Measurements from ENCODE around the gene CLCN5. TPM values are rescaled to one million over a fixed set of nuclear protein-coding genes. Genes with fewer than 3 reads are reported as not detected.

CLCN5 gene
- total and polyA plus RNA-seq, 2 experiments from 2014 or later: 3.7 to 13.6 TPM

DNA sequence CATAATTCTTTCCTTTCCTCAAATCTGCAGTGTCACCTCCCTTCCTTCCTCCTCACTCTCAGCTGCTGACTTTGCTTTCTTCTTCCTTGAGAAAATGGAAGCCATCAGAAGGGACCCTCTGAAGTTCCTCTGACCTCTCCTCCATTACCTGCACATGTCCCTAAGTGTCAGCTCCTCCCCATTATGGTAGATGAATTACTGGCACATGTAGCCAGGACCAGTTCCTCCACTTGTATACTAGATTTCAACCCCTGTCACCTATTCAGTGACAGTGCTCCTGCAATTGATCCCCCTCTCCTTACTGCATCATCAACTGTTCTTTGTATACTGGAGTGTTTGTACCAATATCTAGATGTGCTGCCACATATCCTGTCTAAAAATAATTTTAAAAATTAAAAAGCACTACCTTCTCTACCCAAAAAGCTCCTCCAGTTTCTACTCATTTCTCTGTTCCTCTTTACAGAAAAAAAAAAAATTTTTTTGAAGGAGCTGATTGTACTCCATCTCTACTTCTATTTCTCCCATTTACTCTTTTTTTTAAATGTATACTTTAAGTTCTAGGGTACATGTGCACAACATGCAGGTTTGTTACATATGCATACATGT is 78.6 kb downstream of the CLCN5 start (continued):
- TF ChIP-seq, protein P1, sequence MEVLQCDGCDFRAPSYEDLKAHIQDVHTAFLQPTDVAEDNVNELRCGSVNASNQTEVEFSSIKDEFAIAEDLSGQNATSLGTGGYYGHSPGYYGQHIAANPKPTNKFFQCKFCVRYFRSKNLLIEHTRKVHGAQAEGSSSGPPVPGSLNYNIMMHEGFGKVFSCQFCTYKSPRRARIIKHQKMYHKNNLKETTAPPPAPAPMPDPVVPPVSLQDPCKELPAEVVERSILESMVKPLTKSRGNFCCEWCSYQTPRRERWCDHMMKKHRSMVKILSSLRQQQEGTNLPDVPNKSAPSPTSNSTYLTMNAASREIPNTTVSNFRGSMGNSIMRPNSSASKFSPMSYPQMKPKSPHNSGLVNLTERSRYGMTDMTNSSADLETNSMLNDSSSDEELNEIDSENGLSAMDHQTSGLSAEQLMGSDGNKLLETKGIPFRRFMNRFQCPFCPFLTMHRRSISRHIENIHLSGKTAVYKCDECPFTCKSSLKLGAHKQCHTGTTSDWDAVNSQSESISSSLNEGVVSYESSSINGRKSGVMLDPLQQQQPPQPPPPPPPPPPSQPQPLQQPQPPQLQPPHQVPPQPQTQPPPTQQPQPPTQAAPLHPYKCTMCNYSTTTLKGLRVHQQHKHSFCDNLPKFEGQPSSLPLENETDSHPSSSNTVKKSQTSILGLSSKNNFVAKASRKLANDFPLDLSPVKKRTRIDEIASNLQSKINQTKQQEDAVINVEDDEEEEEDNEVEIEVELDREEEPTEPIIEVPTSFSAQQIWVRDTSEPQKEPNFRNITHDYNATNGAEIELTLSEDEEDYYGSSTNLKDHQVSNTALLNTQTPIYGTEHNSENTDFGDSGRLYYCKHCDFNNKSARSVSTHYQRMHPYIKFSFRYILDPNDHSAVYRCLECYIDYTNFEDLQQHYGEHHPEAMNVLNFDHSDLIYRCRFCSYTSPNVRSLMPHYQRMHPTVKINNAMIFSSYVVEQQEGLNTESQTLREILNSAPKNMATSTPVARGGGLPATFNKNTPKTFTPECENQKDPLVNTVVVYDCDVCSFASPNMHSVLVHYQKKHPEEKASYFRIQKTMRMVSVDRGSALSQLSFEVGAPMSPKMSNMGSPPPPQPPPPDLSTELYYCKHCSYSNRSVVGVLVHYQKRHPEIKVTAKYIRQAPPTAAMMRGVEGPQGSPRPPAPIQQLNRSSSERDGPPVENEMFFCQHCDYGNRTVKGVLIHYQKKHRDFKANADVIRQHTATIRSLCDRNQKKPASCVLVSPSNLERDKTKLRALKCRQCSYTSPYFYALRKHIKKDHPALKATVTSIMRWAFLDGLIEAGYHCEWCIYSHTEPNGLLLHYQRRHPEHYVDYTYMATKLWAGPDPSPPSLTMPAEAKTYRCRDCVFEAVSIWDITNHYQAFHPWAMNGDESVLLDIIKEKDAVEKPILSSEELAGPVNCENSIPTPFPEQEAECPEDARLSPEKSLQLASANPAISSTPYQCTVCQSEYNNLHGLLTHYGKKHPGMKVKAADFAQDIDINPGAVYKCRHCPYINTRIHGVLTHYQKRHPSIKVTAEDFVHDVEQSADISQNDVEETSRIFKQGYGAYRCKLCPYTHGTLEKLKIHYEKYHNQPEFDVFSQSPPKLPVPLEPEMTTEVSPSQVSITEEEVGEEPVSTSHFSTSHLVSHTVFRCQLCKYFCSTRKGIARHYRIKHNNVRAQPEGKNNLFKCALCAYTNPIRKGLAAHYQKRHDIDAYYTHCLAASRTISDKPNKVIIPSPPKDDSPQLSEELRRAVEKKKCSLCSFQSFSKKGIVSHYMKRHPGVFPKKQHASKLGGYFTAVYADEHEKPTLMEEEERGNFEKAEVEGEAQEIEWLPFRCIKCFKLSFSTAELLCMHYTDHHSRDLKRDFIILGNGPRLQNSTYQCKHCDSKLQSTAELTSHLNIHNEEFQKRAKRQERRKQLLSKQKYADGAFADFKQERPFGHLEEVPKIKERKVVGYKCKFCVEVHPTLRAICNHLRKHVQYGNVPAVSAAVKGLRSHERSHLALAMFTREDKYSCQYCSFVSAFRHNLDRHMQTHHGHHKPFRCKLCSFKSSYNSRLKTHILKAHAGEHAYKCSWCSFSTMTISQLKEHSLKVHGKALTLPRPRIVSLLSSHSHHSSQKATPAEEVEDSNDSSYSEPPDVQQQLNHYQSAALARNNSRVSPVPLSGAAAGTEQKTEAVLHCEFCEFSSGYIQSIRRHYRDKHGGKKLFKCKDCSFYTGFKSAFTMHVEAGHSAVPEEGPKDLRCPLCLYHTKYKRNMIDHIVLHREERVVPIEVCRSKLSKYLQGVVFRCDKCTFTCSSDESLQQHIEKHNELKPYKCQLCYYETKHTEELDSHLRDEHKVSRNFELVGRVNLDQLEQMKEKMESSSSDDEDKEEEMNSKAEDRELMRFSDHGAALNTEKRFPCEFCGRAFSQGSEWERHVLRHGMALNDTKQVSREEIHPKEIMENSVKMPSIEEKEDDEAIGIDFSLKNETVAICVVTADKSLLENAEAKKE (CRISPR knock-in tag; IDR thresholded peaks at IDR 0.05): no peak
- no peak for TF ChIP-seq EZH2 (IDR thresholded peaks at IDR 0.05; ENCODE audit: low read depth, unreplicated experiment)
- TF ChIP-seq, protein P2, sequence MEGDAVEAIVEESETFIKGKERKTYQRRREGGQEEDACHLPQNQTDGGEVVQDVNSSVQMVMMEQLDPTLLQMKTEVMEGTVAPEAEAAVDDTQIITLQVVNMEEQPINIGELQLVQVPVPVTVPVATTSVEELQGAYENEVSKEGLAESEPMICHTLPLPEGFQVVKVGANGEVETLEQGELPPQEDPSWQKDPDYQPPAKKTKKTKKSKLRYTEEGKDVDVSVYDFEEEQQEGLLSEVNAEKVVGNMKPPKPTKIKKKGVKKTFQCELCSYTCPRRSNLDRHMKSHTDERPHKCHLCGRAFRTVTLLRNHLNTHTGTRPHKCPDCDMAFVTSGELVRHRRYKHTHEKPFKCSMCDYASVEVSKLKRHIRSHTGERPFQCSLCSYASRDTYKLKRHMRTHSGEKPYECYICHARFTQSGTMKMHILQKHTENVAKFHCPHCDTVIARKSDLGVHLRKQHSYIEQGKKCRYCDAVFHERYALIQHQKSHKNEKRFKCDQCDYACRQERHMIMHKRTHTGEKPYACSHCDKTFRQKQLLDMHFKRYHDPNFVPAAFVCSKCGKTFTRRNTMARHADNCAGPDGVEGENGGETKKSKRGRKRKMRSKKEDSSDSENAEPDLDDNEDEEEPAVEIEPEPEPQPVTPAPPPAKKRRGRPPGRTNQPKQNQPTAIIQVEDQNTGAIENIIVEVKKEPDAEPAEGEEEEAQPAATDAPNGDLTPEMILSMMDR (conservative IDR thresholded peaks at IDR 0.05; ENCODE audit: low read depth in 2 of 2): no peak

DNA sequence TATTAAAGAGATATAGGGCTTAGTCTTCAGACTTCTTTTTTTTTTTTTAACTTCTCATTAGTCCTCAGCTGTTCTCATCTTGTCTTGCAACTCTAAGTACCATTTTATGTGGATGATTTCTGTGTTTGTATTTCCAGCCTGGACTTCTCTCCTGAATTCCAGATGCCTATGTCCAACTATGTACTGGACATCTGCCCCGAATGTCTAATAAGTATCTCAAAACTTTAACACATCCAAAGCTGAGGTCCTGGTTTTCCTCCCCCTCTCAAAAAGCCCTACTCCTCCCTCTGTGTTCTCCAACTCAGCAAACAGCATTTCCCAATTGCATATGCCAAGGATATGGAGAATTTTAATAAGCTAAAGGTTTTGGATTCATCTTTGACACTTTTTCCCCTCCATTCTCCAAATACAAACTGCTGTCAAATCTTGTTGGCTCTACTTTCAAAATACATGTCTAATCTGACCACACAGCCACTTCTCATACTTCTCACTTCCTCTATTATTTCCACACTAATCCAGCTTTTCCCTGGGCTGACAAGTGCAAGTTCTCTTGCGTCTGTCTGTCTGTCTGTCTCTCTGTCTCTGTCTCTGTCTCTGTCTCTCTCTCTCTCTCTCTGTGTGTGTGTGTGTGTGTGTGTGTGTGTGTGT is 79.8 kb downstream of the CLCN5 start:
- H3K79me2 ChIP-seq (replicated peaks; ENCODE audit: insufficient read depth): no peaks in the 10 kb centered on the region
- Mint-ChIP-seq H3K4me3 (no peak overlapping the region), H3K36me3 (ENCODE audit: low read depth) (no peaks in the 10 kb centered on the region), H3K27ac (no peak overlapping the region), H3K4me1 (peaks cover under 1% of the 10 kb centered on the region; the same call in 2 of the 3 replicates), H3K9me3 (no peaks in the 10 kb centered on the region), H3K27me3 (ENCODE audit: insufficient read depth, low read depth, poor library complexity) (peaks cover 4% of the 10 kb centered on the region)
- H3K36me3 ChIP-seq (ENCODE audit: insufficient read depth): no peaks in the 10 kb centered on the region
- no peaks in the 10 kb centered on the region for H3K9me2 ChIP-seq (ENCODE audit: insufficient read depth)
- H2AFZ ChIP-seq: no peak overlapping the region
- DNase-seq (ENCODE audit: low spot score): no peak
- no peak for ATAC-seq
- no peak overlapping the region for H3K27ac ChIP-seq (ENCODE audit: low read depth)
- H4K20me1 ChIP-seq (replicated peaks; ENCODE audit: insufficient read depth): no peaks in the 10 kb centered on the region
- no peak overlapping the region for H3K4me2 ChIP-seq
- H3K4me3 ChIP-seq: no peak overlapping the region
- H3K27me3 ChIP-seq (ENCODE audit: insufficient read depth): no peaks in the 10 kb centered on the region
- no peaks in the 10 kb centered on the region for H3F3A ChIP-seq (replicated peaks; ENCODE audit: low read depth)
- no peaks in the 10 kb centered on the region for H3K4me1 ChIP-seq (ENCODE audit: insufficient read depth)
- TF ChIP-seq POLR2AphosphoS5 (IDR thresholded peaks at IDR 0.05; ENCODE audit: low read depth) (no peak), ZNF331 (CRISPR knock-in tag; IDR thresholded peaks at IDR 0.05; ENCODE audit: low read depth) (no peak), NANOG (IDR thresholded peaks at IDR 0.05; ENCODE audit: borderline replicate concordance) (no peak)
- TF ChIP-seq, protein P1 (CRISPR knock-in tag; IDR thresholded peaks at IDR 0.05): no peak
